NCI-H1417 (cell line): ENCODE data around the gene AFF3.
A peak's percentile ranks its signal among the peaks of the same experiment; 100 is the strongest.

Source experiments
- DNase-seq, 3 experiments: peaks; one replicate each; lab custom pipeline; 2025; lab: John Stamatoyannopoulos, UW

Gene AFF3

GRCh38 chr2:100145893-100146656 lies 3.7 kb upstream of the AFF3 start:
- no peak for DNase-seq

DNA sequence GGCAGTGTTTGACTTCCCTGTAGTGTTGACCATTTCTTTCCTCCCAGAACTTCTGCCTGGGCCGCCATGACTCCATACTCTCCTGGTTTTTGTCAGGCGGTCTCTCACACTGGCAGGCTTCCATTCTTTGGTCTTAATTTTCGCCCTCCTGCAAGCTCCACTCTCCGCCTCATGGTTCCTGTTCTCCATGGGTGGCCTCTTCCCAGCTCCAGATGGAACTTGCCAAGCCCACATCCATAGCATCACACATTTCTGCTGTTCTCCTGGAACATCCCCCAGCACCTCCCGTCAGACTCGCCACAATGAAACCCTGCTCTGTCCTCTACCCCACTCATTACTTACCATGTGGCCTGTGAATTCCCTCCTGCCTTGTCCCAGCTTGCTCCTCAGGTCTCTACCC lies 896 bp upstream of the AFF3 start:
- no peak for DNase-seq

- no peak for DNase-seq
Measured at GRCh38 chr2:100141906-100142305, 484 bp downstream of the AFF3 start.

GRCh38 chr2:100140582-100140981 lies 1.8 kb downstream of the AFF3 start:
- no peak for DNase-seq

GRCh38 chr2:100137866-100138570 lies 4.4 kb downstream of the AFF3 start:
- DNase-seq = peak in 1 of 3 experiments; percentile 4

GRCh38 chr2:100137318-100137717 lies 5.1 kb downstream of the AFF3 start:
- DNase-seq = no peak

- DNase-seq = no peak
Measured at GRCh38 chr2:100136310-100136709, 6.1 kb downstream of the AFF3 start.

DNA sequence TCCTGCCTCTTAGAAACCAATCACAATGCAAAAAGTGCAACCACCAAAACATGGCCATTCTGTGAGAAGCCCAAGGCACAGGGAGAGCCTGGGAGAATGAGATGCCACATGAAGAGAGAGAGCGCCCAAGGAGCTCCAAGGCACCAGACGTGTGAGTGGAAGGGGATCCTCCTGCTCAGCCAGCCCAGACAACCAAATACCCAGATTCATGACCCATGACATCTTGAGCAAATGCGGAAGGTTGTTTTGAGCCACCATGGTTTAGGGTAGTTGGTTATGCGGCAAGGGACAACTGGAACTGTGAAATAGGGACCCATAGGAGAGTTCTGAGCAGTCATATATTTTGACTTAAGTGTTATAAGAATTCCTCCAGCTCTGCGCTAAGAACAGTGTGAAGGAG lies 7.0 kb downstream of the AFF3 start:
- DNase-seq = no peak

DNA sequence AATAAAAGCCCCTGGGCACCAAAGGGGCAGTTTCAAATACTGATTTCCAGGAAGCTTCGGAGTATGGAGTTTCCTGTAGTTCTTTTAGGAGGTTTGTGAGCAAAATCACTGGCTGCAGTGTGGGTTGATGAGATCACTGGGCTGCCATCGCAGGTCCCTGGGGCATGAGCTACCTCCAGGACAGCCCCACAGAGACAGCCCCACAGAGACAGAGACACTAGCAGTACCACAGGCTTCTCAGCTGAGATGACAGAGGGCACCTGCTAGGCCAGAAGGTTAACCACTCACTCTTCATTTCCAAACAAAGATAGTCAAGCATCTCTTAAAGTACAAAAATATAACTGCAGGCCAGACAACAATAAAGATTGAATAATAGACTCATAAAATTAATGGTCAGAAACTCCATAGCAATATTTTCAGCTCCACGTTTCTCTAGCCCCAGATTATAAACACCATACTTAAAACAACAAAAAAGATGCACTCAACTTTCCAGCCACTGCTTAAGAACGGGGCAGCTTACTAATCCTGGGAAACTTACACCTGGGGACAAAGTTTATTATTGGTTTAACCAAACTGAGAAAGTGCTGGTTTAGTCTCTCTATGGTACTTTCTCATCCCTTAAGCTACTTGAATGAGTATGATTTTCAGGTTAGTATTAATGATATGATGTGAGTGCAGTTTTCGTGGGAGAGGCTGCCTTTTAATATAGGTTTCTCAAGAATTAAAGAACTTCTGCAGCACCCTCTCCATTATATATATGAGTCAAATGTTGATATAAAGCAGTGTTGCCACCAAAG lies 11.6 kb downstream of the AFF3 start:
- DNase-seq = no peak

- DNase-seq = no peak
Measured at GRCh38 chr2:100126897-100127401, 15.4 kb downstream of the AFF3 start.

DNA sequence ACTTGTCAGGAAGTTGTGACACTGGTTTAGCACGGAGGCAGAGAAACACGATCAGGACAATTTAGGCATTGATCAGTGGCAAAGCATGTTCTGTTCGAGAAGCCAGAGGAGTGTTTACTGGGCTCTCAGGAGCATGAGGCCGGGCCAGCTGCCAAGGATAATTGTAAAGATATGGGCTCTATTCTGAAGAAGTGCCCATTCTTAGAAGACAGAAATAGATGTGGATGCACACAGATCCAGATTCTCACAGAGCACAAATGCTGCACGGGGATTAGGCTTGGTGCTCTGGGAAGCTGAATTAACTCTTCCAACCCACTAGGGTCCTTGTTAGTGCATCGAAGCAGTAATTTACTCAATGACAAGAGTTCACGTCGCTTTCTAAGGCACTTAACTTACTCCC lies 16.2 kb downstream of the AFF3 start:
- peak in 1 of 3 experiments; percentile 56 for DNase-seq

DNA sequence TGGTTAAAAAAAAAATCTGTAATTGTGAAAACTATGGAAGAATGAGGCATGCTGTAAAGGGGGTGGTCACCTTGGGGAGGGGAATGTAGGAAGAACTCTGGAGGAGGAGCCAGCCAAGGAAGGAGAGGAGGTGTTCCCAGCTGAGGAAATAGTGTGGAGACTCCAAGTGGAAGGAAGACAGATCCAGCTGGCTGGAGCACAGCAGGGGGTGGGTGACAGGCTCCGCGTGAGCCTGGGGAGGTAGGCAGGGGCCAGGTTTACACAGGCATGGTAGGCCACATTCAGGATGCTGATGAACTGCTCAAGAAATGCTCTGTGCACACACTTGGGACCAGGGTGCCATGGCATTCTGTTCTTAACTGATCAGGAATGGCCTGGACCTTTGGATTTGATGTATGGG lies 16.8 kb downstream of the AFF3 start:
- DNase-seq = no peak

DNA sequence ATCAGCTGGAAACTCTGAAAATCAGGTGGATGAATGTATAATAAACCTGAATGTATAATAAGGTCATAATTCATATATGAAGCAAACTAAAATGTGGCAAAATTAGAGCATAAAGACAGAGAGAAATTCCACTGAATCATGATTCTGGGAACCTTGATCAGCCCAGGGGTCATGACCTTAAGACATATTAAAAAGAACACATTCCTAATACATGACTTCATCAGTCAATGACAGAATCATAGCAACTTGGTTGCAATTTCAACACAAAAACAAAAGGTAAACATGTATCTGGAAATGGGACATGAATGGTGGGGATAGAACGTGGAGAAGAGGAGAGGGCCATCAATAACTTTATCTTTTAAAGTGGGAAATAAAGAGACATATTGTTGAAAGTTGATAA lies 17.6 kb downstream of the AFF3 start:
- no peak for DNase-seq

- no peak for DNase-seq
Measured at GRCh38 chr2:100121124-100121718, 21.2 kb downstream of the AFF3 start.

GRCh38 chr2:100119235-100119634 lies 23.2 kb downstream of the AFF3 start:
- peak in 1 of 3 experiments; percentile 63 for DNase-seq

DNA sequence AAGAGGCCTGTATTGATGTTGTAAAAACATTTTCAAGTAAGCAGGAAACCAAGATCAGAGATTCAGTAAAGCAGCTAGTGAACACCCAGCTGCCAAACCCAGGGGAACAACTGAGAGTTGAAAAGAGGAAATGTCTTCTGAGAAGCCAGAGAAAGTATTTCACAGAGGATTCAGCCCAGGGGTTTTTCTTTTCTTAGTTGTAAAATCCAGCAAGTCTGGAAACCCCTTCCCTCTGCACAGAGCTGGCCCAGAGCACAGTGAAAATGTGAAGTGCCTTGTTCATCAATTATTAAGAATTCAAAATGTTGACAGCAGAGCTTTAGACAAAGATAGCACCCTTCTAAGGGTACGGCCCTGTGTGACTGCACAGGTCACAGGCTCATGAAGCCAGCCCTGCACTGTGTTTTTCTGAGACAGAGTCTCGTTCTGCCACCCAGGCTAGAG lies 28.4 kb downstream of the AFF3 start:
- DNase-seq = no peak

GRCh38 chr2:100110614-100111000 lies 31.8 kb downstream of the AFF3 start:
- no peak for DNase-seq

- DNase-seq = no peak
Measured at GRCh38 chr2:100109986-100110613, 32.3 kb downstream of the AFF3 start.

DNA sequence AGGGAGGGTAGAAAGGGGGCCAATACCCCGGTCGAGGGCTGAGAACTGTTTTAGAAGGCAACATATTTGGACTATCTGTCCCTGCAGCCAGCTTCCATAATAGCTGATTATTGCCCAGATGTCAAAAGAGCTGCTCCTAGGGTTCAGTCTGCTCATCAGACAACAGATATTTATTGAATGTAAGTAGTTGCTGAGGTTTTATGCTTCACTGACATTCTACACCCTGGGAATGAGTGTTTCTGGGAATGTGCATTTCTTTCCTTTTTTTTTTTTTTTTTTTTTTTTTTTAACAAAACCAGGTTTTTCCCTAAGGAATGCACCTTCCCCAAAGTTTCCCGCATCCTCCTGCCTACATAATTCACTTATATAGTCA lies 33.8 kb downstream of the AFF3 start:
- peak in 1 of 3 experiments; percentile 4 for DNase-seq

DNA sequence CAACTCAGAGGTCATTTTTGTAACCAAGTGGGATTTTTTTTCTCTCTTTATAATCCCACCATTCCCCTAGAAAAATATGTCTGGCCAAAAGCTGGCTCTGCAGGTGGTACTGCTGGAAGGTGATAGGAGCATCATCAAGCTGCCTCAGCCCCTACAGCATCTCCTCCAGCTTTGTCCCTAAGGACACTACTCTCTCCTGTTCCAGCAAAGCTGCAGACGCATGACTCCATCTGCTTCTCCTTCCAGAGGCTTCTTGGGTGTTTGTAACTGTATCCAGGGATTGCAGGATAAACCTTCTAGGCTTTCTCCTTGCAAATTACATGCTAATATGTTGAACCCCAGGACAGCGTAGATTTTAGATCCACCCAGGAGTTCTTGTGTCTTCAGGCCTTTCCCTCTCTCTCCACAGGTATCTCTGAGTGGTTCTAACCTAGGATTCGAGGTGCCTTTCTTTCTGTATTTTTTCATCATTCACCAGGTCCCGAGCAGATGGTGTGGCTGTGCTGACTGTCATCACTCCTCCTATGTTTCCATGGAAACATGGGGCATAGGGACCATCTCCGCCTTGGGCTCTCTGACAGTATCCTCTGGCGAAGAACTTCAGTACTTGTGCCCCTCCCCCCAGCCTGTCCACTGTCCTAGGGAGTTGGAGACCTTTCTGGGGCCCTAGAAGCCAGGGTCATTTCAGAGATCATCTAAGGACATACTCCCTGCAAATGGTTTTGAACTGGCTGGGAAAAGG lies 34.3 kb downstream of the AFF3 start:
- DNase-seq = peak in 1 of 3 experiments; percentile 19

- DNase-seq = no peak
Measured at GRCh38 chr2:100107440-100107839, 35.0 kb downstream of the AFF3 start.
